ENCODE measurements around the gene ANAPC15. TPM values are rescaled to one million over a fixed set of nuclear protein-coding genes. Genes with fewer than 3 reads are reported as not detected.
A peak's percentile ranks its signal among the peaks of the same experiment; 100 is the strongest.

ANAPC15 gene
- total RNA-seq, 6 donors from 2014 or later, result 12.8 to 39.1 (median 29.5) TPM

DNA sequence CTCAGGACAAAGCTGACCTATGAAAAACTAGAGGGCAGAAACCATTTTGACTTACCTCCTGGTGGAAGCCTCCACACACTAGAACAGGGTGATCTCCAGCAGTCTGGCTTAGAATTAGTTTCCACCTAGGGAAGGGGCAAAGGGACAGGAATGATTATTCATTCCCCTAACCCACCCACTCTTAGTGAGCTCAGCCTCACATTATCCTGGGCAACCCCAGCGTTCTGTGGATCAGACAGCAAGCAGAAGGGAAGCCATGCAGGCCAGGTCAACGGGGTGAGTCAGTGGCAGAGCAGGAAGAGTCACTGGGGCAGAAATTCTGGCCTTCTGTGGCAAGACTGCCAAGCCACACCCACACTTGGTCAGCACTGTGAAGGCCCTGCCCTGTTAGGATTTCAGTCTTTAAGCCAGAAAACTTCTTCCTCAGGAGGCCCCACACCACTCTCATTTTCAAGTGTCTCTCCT is 42.7 kb downstream of the ANAPC15 start:
- Histone ChIP-seq H3K4me3 (peak overlapping the region in 1 of 4 donors; percentile 3), H3K4me1 (peaks cover 50 to 59% (median 57%) of the 10 kb centered on the region in 4 donors), H3K36me3 (peaks cover 0 to 4% (median 0%) of the 10 kb centered on the region in 4 donors), H3K27me3 (no peaks in the 10 kb centered on the region), H3K27ac (peak overlapping the region; percentile 84 to 87 (median 86)), H3K9me3 (no peaks in the 10 kb centered on the region)
- ATAC-seq (ENCODE audit: low FRiP score in 2 of 2) (peak; percentile 97 to 99), DNase-seq (peak in 1 of 2 donors; percentile 94)
- TF ChIP-seq POLR2A (IDR thresholded peaks at IDR 0.05) (peak in 1 of 4 donors; percentile 66), POLR2AphosphoS5 (IDR thresholded peaks at IDR 0.05) (peak; percentile 73 to 78), EP300 (IDR thresholded peaks at IDR 0.05) (no peak)
- TF ChIP-seq, protein P1, sequence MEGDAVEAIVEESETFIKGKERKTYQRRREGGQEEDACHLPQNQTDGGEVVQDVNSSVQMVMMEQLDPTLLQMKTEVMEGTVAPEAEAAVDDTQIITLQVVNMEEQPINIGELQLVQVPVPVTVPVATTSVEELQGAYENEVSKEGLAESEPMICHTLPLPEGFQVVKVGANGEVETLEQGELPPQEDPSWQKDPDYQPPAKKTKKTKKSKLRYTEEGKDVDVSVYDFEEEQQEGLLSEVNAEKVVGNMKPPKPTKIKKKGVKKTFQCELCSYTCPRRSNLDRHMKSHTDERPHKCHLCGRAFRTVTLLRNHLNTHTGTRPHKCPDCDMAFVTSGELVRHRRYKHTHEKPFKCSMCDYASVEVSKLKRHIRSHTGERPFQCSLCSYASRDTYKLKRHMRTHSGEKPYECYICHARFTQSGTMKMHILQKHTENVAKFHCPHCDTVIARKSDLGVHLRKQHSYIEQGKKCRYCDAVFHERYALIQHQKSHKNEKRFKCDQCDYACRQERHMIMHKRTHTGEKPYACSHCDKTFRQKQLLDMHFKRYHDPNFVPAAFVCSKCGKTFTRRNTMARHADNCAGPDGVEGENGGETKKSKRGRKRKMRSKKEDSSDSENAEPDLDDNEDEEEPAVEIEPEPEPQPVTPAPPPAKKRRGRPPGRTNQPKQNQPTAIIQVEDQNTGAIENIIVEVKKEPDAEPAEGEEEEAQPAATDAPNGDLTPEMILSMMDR (IDR thresholded peaks at IDR 0.05), result no peak
- WGBS, 2 donors, result 0% methylated on average over 2 of the region's 2 CpGs

DNA sequence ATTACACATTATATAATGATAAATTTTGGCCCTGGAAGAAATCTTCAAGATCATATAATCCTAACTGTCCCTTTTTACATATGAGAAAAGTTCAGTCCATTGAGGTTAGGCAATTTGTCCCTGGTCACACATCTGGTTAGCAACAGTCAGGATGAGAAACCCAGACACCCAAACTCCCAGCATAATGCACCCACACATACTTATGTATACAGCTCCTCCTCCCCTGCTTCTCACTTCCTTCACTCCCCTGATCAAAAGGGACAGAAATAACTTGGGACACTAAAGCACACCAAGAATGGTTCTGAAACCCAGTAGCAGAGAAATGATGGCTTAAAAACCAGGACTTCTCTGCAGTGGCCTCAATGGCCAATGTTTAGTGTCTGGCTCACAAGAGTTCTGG is 43.3 kb downstream of the ANAPC15 start:
- Histone ChIP-seq H3K9me3 (no peaks in the 10 kb centered on the region), H3K4me1 (peaks cover 50 to 59% (median 54%) of the 10 kb centered on the region in 4 donors)
- ATAC-seq (ENCODE audit: low FRiP score in 2 of 2), result peak; percentile 44 to 63

DNA sequence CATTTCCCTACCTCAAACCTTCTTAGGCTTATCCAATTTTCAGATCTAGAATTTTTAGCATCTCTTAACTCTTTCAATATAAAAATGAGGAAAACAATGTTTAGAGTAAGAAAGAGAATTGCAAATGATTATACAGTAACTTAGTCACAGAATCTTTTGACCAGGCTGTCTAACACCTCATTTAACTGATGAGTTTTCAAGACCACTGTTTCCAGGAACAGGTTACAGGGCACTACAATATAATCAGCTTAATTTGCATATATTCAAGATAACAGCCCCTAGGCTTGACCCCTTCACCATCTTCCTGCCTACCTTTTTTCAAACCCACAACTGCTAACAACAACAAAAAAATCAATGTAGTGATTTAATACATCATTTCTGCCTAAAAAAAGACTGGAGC is 44.8 kb downstream of the ANAPC15 start:
- Histone ChIP-seq H3K27ac (peak overlapping the region in 3 of 4 donors; percentile 1 to 86 (median 31)), H3K27me3 (no peaks in the 10 kb centered on the region), H3K9me3 (no peaks in the 10 kb centered on the region), H3K36me3 (peaks cover 0 to 10% (median 0%) of the 10 kb centered on the region in 4 donors), H3K4me3 (no peak overlapping the region), H3K4me1 (peaks cover 50 to 59% (median 53%) of the 10 kb centered on the region in 4 donors)
- DNase-seq, result no peak
- ATAC-seq (ENCODE audit: low FRiP score in 2 of 2), result no peak
- TF ChIP-seq, protein P1 (IDR thresholded peaks at IDR 0.05), result no peak
- TF ChIP-seq POLR2A (IDR thresholded peaks at IDR 0.05) (no peak), EP300 (IDR thresholded peaks at IDR 0.05) (no peak), POLR2AphosphoS5 (IDR thresholded peaks at IDR 0.05) (no peak)

More for the DNA sequence above, 43.3 kb downstream of the ANAPC15 start:
- Histone ChIP-seq H3K36me3 (peaks cover 0 to 8% (median 0%) of the 10 kb centered on the region in 4 donors), H3K4me3 (peak overlapping the region in 1 of 4 donors; percentile 3), H3K27ac (peak overlapping the region; percentile 84 to 87 (median 86)), H3K27me3 (no peaks in the 10 kb centered on the region)
- TF ChIP-seq, protein P1 (IDR thresholded peaks at IDR 0.05), result no peak
- no peak for TF ChIP-seq POLR2AphosphoS5 (IDR thresholded peaks at IDR 0.05)
- no peak for TF ChIP-seq EP300 (IDR thresholded peaks at IDR 0.05)
- no peak for TF ChIP-seq POLR2A (IDR thresholded peaks at IDR 0.05)
- DNase-seq, result no peak

DNA sequence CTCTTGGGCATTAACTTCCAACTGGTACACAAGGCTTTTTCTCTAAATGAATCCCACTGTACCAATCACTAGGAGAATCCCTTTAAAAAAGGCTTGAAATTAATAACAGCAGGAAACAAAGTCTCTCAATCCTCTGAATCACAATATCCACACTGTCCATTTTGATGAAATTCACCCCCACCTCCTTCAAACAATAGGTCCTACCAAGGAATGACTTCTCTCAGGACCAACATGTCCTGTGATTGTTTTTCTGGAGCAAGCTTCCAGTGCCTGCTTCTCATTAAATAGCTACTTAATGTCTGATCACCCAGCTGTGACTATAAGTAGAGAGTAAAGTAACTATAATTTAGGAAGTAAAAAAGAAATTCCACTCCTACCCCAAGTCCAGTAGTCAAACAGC is 45.2 kb downstream of the ANAPC15 start:
- Histone ChIP-seq H3K27me3 (no peaks in the 10 kb centered on the region), H3K9me3 (no peaks in the 10 kb centered on the region), H3K4me3 (no peak overlapping the region), H3K36me3 (peaks cover 0 to 14% (median under 1%) of the 10 kb centered on the region in 4 donors), H3K27ac (peak overlapping the region in 3 of 4 donors; percentile 7 to 86 (median 10)), H3K4me1 (peaks cover 46 to 55% (median 49%) of the 10 kb centered on the region in 4 donors)
- ATAC-seq (ENCODE audit: low FRiP score in 2 of 2) (no peak), DNase-seq (no peak)
- no peak for TF ChIP-seq POLR2AphosphoS5 (IDR thresholded peaks at IDR 0.05)
- no peak for TF ChIP-seq POLR2A (IDR thresholded peaks at IDR 0.05)
- TF ChIP-seq, protein P1 (IDR thresholded peaks at IDR 0.05), result no peak

DNA sequence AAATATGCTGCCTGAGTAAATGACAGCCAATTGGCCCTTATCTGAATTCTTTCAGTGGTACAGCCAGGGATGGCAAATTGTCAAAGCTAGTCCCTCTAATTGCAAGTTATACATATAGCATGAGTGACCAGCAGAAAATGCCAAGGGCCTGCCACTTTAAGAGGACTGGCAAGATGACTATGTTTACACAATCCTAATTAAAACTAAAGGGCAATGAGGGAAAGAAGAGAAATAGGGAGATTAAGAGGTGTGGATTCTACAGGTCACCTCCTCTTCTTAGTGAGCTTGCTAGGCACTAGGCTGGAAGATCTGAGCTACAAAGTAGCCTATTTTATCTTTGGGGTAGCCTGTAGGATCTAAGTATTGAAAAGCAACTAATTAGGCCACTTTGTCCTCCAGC is 45.6 kb downstream of the ANAPC15 start:
- Histone ChIP-seq H3K36me3 (peaks cover 0 to 16% (median 2%) of the 10 kb centered on the region in 4 donors), H3K27me3 (no peaks in the 10 kb centered on the region), H3K27ac (peak overlapping the region in 3 of 4 donors; percentile 7 to 86 (median 10)), H3K4me3 (no peak overlapping the region), H3K9me3 (no peaks in the 10 kb centered on the region), H3K4me1 (peaks cover 42 to 51% (median 45%) of the 10 kb centered on the region in 4 donors)
- ATAC-seq (ENCODE audit: low FRiP score in 2 of 2) (no peak), DNase-seq (no peak)
- TF ChIP-seq POLR2AphosphoS5 (IDR thresholded peaks at IDR 0.05) (no peak), POLR2A (IDR thresholded peaks at IDR 0.05) (no peak), EP300 (IDR thresholded peaks at IDR 0.05) (no peak)
- TF ChIP-seq, protein P1 (IDR thresholded peaks at IDR 0.05), result no peak

Data from upper lobe of left lung (tissue), 6 donors.